Brain microvascular endothelial cell (primary cell): ENCODE results near the gene ENPP4.
A peak's percentile ranks its signal among the peaks of the same experiment; 100 is the strongest.
"Not testable (repeated sequence)": the region's sequence is repeated elsewhere in the genome, so short reads cannot be mapped to it uniquely, and the experiment has no call there.

Experiments used
- DNase-seq: peaks from one replicate; pipeline ENCODE4 v3.0.0-alpha.2; 2020
- H3K27ac ChIP-seq: fragments of 250-450 bp; sonication (Bioruptor Pico); 2 replicates; pipeline ENCODE4 v1.5.1; 2020; ENCODE audit warnings: mild to moderate bottlenecking, moderate library complexity
- H3K27me3 ChIP-seq: fragments of 250-450 bp; sonication (Bioruptor Pico); replicated peaks from 2 replicates; pipeline ENCODE4 v1.5.1; 2020; ENCODE audit warnings: mild to moderate bottlenecking
- H3K36me3 ChIP-seq: fragments of 250-450 bp; sonication (Bioruptor Pico); replicated peaks from 2 replicates; pipeline ENCODE4 v1.5.1; 2020; ENCODE audit warnings: mild to moderate bottlenecking
- H3K4me3 ChIP-seq: 2 replicates; pipeline ENCODE4 v1.5.1; 2011; ENCODE audit warnings: low read depth, mild to moderate bottlenecking, control low read depth, low read length, moderate library complexity
- CTCF ChIP-seq: IDR thresholded peaks from 2 replicates; pipeline ENCODE4 v1.5.1; 2011; ENCODE audit warnings: low read depth, mild to moderate bottlenecking, moderate library complexity, low read length, control low read depth, inconsistent platforms; ENCODE audit errors: missing control alignments
- in situ Hi-C: cut with HindIII; loops from 2 replicates; pipeline ENCODE4 v1.10.0; 2017; ENCODE audit warnings: low sequenced_read_pairs, low pct_ligation_motif_present

The ENPP4 gene

GRCh38 chr6:46118836-46119235 lies 11.0 kb upstream of the ENPP4 start:
- no peaks in the 10 kb centered on the region for H3K27me3 ChIP-seq
- no peak for TF ChIP-seq CTCF
- in situ Hi-C loops, result no loop called here
- DNase-seq, result no peak
- H3K27ac ChIP-seq, result no peak overlapping the region
- no peak overlapping the region for H3K4me3 ChIP-seq
- no peaks in the 10 kb centered on the region for H3K36me3 ChIP-seq

- DNase-seq, in situ Hi-C loops: not testable (repeated sequence)
Observed at GRCh38 chr6:46119679-46120078, 10.1 kb upstream of the ENPP4 start.

GRCh38 chr6:46128476-46128875 lies 1.3 kb upstream of the ENPP4 start:
- in situ Hi-C loops, result no loop called here
- peaks cover 6% of the 10 kb centered on the region for H3K27me3 ChIP-seq
- no peak overlapping the region for H3K4me3 ChIP-seq
- DNase-seq, result no peak
- no peaks in the 10 kb centered on the region for H3K36me3 ChIP-seq
- TF ChIP-seq CTCF, result no peak
- no peak overlapping the region for H3K27ac ChIP-seq

More at GRCh38 chr6:46119679-46120078, 10.1 kb upstream of the ENPP4 start:
- not testable (repeated sequence) for H3K36me3 ChIP-seq, H3K27ac ChIP-seq, H3K4me3 ChIP-seq, H3K27me3 ChIP-seq

- Histone ChIP-seq H3K27ac (no peak overlapping the region), H3K36me3 (no peaks in the 10 kb centered on the region), H3K27me3 (peaks cover 6% of the 10 kb centered on the region), H3K4me3 (peak overlapping the region; percentile 57)
- no peak for DNase-seq
- in situ Hi-C loops, result no loop called here
- no peak for TF ChIP-seq CTCF
Observed at GRCh38 chr6:46129291-46129628, 529 bp upstream of the ENPP4 start.

- no peak for TF ChIP-seq CTCF
- Histone ChIP-seq H3K27ac (no peak overlapping the region), H3K4me3 (no peak overlapping the region), H3K36me3 (no peaks in the 10 kb centered on the region), H3K27me3 (peaks cover 6% of the 10 kb centered on the region)
- in situ Hi-C loops, result no loop called here
- no peak for DNase-seq
Observed at GRCh38 chr6:46130666-46131065, 877 bp downstream of the ENPP4 start.

GRCh38 chr6:46131291-46131690 lies 1.5 kb downstream of the ENPP4 start:
- H3K27ac ChIP-seq, H3K36me3 ChIP-seq, in situ Hi-C loops, H3K27me3 ChIP-seq, H3K4me3 ChIP-seq, DNase-seq: not testable (repeated sequence)

- Histone ChIP-seq H3K36me3 (no peaks in the 10 kb centered on the region), H3K27ac (no peak overlapping the region), H3K27me3 (peaks cover 4% of the 10 kb centered on the region), H3K4me3 (no peak overlapping the region)
- in situ Hi-C loops, result no loop called here
- no peak for TF ChIP-seq CTCF
- no peak for DNase-seq
Observed at GRCh38 chr6:46134216-46134615, 4.4 kb downstream of the ENPP4 start.
